H1 (cell line): ENCODE measurements around the gene GNAS. TPM values are rescaled to one million over a fixed set of nuclear protein-coding genes. Genes with fewer than 3 reads are reported as not detected.

Experiments
- BCL11A ChIP-seq, 2 experiments: IDR thresholded peaks; one replicate each; pipeline ENCODE4 v1.6.1; 2011; ENCODE audit warnings: low read depth in 2 of 2, low read length in 2 of 2, mild to moderate bottlenecking in 2 of 2
- CHD7 ChIP-seq: fragments of 300-600 bp; sonication (generic); IDR thresholded peaks from 2 replicates; pipeline ENCODE4 v1.7.1; 2012; ENCODE audit warnings: low read length, moderate library complexity, mild to moderate bottlenecking, inconsistent platforms; ENCODE audit not compliant: insufficient replicate concordance
- CTCF ChIP-seq, 3 experiments: IDR thresholded peaks; 1 replicate in 2 of 3; 2 replicates in 1 of 3; pipeline versions ENCODE4 v1.5.1 to v1.6.1; 2011; ENCODE audit warnings: low read length in 3 of 3, mild to moderate bottlenecking in 3 of 3, inconsistent platforms in 2 of 3, low read depth in 1 of 3, moderate library complexity in 1 of 3; ENCODE audit not compliant: insufficient read depth in 1 of 3; ENCODE audit errors: control extremely low read depth in 1 of 3
- HDAC6 ChIP-seq: IDR thresholded peaks from one replicate; pipeline ENCODE4 v1.7.1; 2012; ENCODE audit warnings: low read depth, mild to moderate bottlenecking, inconsistent platforms, low read length, moderate library complexity
- JUND ChIP-seq: IDR thresholded peaks from 2 replicates; pipeline ENCODE4 v1.6.1; 2011; ENCODE audit warnings: mild to moderate bottlenecking, improper control_type of control experiment, low read length
- SP2 ChIP-seq: IDR thresholded peaks from 2 replicates; pipeline ENCODE4 v1.6.1; 2012; ENCODE audit warnings: mild to moderate bottlenecking, low read length, inconsistent platforms
- SP4 ChIP-seq: IDR thresholded peaks from 2 replicates; pipeline ENCODE4 v1.6.1; 2012; ENCODE audit warnings: low read length, inconsistent platforms
- TBP ChIP-seq: IDR thresholded peaks from 2 replicates; pipeline ENCODE4 v1.6.1; 2011; ENCODE audit warnings: low read depth, low read length, improper control_type of control experiment
- polyA plus RNA-seq, 7 experiments: library from polyadenylated mRNA; depleted of rRNA in 3 of 7; stranded (reverse) in 5 of 7; unstranded in 2 of 7; fragments of >200 nt in 5 of 7; fragments of 200-250 nt in 2 of 7; gene quantifications; 1 replicate in 5 of 7; 2 replicates in 1 of 7; 4 replicates in 1 of 7; pipeline versions ENCODE4 v1.2.1 to v1.2.3, GENCODE V29; 2011 to 2013; ENCODE audit warnings: missing spikeins in 2 of 7, mixed read lengths in 2 of 7
- total RNA-seq: library from RNA; stranded (reverse); fragmentation: NEBNext Ultra II Directional; extraction: Animal tissue kit (Norgen Biotek cat#: 25700); gene quantifications from 2 replicates; pipeline ENCODE4 v1.2.1, GENCODE V29; 2021

The GNAS gene
- total and polyA plus RNA-seq, 2 of the 8 experiments (the other 6 are each of a cell fraction or from before 2014, with no cell fraction given) = 989 to 1,613 TPM

- TF ChIP-seq CHD7 = no peak
- peak; percentile 97 for TF ChIP-seq TBP
- TF ChIP-seq SP2 = no peak
- no peak for TF ChIP-seq CTCF (IDR thresholded peaks at IDR 0.05; ENCODE audit: control extremely low read depth in 1 of 3, insufficient read depth in 1 of 3, low read depth in 1 of 3, low read length in 3 of 3)
- TF ChIP-seq JUND = no peak
- no peak for TF ChIP-seq BCL11A (IDR thresholded peaks at IDR 0.05; ENCODE audit: low read depth in 2 of 2, low read length in 2 of 2)
- no peak for TF ChIP-seq HDAC6
- no peak for TF ChIP-seq SP4
Measured at GRCh38 chr20:58888521-58889333, 36.2 kb downstream of the GNAS start (continued).
